ENCODE measurements around the gene GPN2.

GRCh38 chr1:26897351-26897750 is 7.3 kb upstream of the GPN2 start:
- no peak for TF ChIP-seq CTCF (conservative IDR thresholded peaks at IDR 0.05 in 1 of 2, IDR thresholded peaks at IDR 0.05 in 1 of 2; ENCODE audit: extremely low read depth in 1 of 2, insufficient read depth in 1 of 2, low read depth in 1 of 2, low read length in 2 of 2)
- no peak for TF ChIP-seq EZH2 (IDR thresholded peaks at IDR 0.05; ENCODE audit: borderline replicate concordance, low read length)

Data from mammary epithelial cell (primary cell).